ENCODE data around the gene SMIM38. TPM values are rescaled to one million over a fixed set of nuclear protein-coding genes. Genes with fewer than 3 reads are reported as not detected.

Gene SMIM38
- total RNA-seq, 1 donor from 2014 or later, result 0.69 TPM

- DNase-seq, result no peak
These were observed 4.8 kb downstream of the SMIM38 start for GRCh38 chr11:69160296-69161116.

DNA sequence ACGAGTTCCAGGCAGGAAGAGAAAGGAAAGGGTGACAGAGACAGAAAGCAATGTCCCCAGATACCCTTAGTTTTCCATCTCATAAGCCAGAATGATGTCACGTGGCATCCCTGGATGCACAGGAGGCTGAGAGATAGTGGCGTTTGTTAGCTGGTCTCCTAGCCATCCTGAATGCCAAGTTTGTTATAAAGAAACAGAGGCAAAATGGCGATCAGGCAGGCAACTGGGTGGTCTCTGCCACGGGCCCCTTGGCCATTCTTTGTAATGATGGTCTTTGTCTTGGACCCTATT is 5.3 kb downstream of the SMIM38 start:
- no peak for DNase-seq

DNA sequence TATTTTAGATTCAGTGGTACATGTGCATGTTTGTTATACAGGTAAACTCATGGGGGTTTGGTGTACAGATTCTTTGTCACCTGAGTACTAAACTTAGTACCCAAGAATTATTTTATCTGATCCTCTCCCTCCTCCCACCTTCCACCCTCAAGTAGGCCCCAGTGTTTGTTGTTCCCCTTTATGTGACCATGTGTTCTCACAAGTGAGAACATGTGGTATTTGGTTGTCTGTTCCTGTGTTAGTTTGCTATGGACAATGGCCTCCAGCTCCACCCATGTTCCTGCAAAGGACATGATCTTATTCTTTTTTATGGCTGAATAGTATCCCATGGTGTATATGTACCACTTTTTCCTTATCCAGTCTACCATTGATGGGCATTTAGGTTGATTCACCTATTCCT is 6.8 kb downstream of the SMIM38 start:
- no peak for DNase-seq

- DNase-seq, result no peak
These were observed 8.1 kb downstream of the SMIM38 start for GRCh38 chr11:69163842-69164241.

GRCh38 chr11:69164824-69165223 is 9.1 kb downstream of the SMIM38 start:
- no peak for DNase-seq

- no peak for DNase-seq
These were observed 10.0 kb downstream of the SMIM38 start for GRCh38 chr11:69165775-69166174.

DNA sequence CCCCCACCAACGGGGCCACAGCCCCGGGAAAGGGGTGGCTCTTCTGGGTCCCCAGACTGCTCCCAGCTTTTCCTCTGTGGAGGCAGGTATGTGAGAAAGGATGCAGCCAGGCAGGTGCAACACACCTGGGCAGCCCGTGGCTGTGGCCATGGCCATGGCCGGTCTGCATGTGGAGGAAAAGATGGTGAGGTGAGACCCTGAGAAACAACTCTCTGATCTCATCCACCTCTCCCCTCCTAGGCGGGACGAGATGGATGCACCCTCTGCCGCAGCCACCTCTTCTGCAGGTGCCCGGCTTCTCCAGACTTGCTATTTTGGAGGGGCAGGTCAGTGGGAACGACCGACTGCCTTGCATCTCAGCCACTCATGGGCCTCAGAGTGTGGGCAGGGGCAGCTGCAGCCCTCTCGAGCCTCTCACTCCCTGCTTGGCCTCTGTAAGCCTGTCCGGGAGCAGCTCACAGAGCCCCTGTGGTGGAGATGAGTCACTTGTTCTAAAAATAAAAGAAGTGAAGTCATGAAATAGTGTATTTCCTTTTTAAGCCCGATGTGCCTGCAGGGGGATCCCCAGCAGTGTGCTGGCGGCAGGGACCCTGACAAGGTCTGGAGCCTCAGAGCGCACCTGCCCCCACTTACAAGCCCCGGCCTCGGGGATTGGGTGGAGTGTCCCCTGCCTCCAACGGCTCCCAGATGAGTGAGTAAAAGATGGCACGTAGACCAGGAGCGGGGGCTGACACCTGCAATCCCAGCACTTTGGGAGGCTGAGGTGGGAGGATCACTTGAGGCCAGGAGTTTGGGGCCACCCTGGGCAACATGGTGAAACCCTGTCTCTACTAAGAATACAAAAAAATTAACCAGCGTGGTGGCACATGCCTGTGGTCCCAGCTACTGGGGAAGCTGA is 10.7 kb downstream of the SMIM38 start:
- DNase-seq, result peak; percentile 66

DNA sequence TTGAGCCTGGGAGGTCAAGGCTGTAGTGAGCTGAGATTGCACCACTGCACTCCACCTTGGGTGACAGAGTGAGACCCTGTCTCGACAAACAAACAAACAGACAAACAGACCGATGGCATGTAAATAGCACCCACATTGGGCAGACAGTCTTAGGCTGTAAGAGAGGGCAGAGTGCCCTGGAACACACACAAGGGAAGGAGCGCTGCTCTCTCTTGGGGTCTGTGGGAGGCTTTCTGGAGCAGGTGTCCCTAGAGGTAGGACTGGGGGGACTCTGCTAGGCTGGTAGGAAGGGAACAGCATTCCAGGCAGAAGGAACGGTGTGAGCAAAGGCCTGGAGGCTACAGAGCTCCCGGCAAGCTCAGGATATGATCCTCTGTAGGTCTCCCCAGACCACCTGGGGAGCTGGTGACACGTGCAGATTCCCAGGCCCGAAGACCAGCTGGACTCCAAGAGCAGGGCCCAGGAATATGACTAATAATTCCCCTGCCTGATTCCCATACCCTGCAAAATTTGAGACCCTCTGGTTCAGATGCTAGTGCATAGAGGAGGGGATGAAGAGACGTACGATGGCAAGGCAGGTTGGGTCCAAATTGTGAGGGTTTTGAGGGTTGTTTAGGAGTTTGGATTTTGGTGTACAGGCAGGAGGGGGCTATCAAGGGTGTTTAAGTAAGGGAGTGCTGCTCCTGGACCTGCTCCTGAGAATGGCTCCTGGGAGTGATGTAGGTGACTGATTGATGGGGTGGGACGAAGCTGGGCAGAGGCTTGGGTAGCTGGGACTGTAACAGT is 11.6 kb downstream of the SMIM38 start:
- no peak for DNase-seq

- no peak for DNase-seq
These were observed 12.4 kb downstream of the SMIM38 start for GRCh38 chr11:69167916-69168691.

GRCh38 chr11:69169479-69169878 is 13.7 kb downstream of the SMIM38 start:
- DNase-seq, result no peak

DNA sequence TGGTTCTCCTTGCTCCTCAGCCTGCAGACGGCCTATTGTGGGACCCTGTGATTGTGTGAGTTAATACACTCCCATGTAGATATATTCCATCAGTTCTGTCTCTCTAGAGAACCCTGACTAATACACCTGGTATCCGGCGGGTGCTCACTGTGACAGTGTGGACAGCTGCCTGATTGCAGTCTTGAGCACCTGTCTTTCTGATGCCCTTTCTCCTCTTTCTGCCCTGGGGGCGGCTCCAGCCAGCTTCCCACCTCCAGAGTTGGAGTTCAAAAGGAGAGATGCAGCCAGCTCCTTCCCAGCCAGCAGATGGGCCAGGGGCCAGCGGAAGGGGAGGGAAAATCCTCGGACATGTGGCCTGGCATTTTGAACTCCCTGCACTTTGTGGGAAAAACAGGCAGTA is 15.0 kb downstream of the SMIM38 start:
- no peak for DNase-seq

- no peak for DNase-seq
These were observed 15.9 kb downstream of the SMIM38 start for GRCh38 chr11:69171476-69172240.

DNA sequence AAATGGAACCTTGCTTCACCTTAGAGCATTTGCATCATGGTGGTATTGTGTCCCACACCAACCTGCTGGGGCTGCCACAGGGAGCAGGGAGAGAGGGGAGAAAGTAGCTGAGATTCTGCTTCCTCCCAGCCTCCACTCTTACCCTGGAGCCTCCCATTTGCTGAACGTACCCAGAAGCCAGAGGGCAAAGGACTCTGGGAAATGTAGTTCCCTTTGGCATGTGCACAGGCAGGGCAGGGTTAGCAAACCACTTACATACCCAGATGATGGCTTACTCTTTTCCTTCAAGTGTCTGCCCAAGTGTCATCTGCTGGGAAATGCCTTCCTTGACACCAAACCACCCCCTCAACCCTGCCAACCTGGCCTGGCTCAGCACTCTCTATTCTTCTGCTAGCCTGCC is 16.9 kb downstream of the SMIM38 start:
- DNase-seq, result no peak

DNA sequence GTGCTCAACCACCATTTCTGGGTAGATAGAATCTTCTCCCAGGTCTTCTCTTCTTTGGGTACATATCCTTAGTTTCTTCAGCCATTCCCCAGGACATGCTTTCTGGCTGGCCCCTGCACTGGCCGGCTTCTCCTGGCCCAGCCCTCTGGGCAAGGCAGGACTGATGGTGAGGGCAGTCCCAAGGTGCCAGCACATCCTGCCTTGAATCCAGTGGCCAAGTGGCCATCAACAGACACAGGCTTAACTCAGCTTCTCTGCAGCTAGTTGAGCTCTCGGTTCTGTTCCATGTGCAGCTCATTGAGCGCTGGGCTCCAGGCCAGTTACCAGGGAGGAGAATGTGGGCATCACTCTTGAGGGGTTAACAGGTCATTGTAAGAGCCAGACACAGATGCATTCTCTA is 17.6 kb downstream of the SMIM38 start:
- DNase-seq, result no peak

- no peak for DNase-seq
These were observed 18.3 kb downstream of the SMIM38 start for GRCh38 chr11:69173925-69174581.

DNA sequence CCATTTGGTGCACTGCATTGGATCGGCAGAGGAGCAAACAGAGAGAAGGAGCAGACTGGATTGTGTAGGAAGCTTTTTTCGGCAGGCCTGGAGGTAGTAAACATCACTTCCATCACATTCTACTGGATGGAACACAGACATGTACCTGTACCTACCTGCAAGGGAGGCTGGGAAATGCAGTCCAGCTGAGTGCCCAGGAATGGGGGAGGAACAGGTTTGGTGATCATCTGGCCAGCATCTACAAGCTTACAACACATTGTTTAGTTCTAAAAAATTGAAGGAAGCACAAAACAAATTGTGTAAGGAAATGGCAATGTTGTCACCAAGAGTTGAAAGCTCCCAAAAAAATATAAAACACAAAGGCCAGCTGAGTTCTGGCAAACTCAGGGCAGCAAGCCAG is 19.1 kb downstream of the SMIM38 start:
- no peak for DNase-seq

DNA sequence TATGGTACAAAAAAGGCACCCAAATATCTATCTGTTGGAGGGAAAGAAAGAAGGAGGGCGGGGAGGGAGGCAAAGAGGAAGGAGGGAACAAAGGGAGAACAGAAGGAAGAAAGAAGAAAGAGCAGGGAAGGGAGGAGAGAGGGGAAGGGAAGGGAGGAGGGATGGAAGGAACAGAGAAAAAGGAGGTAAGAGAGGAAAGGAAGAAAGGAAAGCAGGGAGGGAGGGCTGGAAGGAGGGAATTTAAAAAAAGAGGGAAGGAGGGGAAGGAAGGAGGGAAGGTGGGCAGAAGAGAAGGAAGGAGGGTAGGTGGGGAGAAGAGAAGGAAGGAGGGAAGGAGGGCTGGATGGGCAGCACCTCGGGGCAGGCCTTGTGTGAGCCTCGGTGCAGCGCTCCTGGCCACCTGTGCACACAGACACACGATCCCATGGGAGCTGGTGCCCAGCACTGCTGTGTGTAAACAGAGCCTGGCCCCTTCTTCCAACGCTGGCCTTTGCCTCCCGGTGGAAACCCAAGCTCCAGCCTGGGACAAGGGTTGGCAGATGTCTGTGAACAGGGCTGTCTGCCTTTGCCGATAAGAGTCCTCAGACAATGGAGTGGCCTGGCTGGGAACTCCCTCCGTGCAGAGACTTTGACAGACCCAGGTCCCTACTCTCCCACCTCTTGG is 23.2 kb downstream of the SMIM38 start:
- no peak for DNase-seq

- no peak for DNase-seq
These were observed 24.5 kb downstream of the SMIM38 start for GRCh38 chr11:69180226-69180625.

DNA sequence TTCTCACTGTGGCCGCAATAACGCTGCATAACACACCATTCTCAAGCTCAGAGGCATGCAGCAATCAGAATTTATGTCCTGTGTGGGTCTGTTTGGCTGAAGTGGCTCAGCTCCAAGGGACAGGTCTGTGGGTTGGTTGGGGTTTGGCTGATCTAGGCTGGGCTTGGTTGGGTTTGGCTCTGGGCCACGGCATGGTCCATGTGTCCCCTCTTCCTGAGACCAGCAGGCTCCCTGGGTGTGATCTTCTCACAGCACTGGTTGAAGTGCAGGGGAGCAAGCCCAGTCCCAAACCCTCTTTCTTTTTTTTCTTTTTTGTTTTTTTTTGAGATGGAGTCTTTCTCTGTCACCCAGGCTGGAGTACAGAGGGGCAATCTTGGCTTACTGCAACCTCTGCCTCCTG is 25.0 kb downstream of the SMIM38 start:
- DNase-seq, result no peak

DNA sequence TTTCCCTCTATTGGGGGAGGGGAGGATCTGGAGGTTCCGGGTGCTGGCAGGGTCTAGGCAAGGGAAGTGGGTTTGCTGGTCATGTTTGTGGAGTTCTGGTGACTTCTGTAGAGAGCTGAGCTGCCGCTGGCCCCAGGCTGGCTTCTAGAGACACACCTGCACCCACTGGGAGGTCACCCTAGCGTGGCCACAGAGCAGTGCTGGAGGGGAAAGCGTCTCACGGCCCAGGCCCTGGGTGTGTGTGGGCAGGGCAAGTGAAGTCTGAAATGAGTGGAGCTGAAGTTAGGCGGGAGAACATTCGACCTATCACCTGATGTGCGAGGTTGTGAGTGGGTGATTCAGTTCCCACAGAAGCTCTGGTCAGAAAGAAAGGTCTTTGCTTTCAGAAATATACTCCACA is 27.9 kb downstream of the SMIM38 start:
- no peak for DNase-seq

Data from skin of body (tissue), 2 donors.